HG02798 (cell line): Measurements from ENCODE around the gene SOCS2.

Experiments used
- ATAC-seq: cut with Tn5 transposase; IDR thresholded peaks from one replicate; pipeline ENCODE4 v1.9.1; 2021; ENCODE audit warnings: mild to moderate bottlenecking; ENCODE audit not compliant: unreplicated experiment, poor library complexity

Gene SOCS2

DNA sequence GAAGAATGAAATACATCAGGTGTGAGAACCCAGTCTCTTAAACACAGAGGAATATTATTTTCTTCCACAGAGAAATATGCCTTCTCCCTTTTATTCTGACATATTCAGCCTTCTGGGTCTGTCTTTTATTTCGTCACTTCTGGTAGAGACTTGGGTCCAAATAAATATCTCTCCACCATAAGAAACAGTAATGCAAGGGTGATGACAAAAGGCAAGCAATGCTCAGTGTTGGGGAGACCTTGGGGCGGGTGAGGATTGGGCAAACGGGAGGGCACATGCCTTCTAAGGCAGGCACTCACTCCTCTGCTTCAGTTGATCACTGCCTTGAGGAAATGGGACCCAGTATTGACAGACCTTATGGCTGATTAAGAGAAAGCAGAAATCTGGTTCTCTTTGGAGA, 6.7 kb upstream of the SOCS2 start:
- no peak for ATAC-seq

DNA sequence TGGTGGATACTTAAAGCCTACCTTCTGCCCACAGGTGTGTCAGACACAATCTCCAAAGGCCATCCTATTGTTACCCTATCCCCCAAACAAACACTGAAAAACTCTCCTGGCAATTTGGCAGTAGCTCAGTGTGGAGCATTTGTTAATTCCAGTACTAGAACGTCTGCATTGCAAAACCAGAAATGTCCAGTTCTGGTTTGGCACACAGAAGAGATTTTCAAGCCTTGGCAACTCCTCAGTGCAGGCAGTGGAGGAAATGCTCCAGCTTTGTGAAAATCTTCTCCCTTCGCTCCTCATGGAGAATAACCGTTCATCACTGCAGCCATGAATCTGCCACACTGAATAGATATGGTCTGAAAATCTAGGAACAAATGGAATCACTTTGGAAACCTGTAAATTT, 5.3 kb upstream of the SOCS2 start:
- no peak for ATAC-seq

DNA sequence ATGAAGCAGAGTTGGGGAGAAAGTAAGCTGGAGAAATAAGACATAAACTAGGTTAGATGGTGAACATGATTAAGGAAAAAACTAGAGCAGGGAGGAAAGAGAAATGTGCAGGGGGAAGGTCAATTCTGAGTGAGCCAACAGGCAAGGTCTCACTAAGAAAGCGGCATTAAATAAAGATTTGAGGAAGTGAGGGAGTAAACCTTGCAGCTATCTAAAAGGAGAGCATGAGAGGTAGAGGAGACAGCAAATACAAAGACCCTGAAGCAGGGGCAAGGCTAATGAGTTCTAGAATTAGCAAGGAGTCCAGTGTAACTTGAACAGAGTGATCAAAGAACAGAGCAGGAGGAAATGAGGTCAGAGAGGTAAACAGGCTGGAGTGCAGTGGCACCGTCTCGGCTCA, 4.4 kb upstream of the SOCS2 start:
- ATAC-seq: no peak

DNA sequence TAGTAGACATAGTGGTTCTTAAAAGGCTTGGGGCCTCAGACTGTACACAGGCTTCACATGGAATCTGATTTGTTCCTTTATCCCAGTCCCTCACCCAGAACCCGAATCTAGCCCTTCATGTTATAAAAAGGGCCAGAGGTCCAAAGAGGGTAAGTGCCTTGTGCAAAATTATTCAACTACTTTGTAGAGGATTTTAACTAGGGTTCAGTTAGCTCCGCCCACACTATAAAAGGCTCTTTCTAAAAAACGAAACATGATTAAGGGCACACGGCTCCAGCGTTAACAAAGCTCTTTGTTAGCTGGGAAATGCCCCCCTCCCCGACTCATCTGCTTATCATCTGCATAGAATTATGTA, 3.2 kb upstream of the SOCS2 start:
- ATAC-seq: no peak

DNA sequence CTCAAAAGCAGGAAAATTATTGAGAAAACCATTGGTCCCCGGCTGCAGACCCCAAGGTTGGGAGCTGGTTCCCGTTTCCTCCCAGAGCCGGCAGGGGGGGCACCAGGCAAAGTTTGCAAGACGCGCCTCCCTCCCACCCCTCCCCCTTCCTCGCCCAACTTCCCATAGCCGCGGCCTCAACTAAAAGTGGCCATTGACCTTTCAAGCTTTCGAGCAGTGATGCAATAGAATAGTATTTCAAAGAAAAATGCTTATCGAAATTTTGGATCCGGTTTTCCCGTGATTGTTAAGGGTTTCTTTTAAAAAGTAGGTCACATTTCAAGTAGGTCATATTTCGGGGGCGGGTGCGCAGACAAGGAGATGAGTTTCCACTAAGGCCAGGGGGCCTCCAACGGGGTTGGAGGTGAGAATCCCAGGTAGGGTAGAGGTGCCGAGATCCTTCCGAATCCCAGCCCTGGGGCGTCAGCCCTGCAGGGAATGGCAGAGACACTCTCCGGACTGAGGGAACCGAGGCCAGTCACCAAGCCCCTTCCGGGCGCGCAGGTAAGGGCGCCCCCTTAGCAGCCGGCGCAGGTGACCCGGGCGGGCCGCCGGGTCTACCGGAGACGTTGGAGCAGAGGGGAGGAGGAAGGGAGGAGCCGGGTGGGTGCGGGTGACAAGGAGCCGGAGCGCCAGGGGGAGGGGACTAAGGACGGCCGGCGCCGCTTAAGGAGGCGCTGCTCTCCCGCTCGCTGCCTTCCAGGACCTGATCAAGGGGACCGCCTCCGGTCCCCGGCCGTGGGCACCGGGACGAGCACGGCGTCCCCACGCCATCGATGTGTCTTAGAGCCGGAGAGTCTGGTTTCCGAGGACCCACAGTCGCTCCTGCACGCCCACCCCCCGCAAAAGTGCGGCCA, 2.6 kb upstream of the SOCS2 start:
- peak; percentile 49 for ATAC-seq

DNA sequence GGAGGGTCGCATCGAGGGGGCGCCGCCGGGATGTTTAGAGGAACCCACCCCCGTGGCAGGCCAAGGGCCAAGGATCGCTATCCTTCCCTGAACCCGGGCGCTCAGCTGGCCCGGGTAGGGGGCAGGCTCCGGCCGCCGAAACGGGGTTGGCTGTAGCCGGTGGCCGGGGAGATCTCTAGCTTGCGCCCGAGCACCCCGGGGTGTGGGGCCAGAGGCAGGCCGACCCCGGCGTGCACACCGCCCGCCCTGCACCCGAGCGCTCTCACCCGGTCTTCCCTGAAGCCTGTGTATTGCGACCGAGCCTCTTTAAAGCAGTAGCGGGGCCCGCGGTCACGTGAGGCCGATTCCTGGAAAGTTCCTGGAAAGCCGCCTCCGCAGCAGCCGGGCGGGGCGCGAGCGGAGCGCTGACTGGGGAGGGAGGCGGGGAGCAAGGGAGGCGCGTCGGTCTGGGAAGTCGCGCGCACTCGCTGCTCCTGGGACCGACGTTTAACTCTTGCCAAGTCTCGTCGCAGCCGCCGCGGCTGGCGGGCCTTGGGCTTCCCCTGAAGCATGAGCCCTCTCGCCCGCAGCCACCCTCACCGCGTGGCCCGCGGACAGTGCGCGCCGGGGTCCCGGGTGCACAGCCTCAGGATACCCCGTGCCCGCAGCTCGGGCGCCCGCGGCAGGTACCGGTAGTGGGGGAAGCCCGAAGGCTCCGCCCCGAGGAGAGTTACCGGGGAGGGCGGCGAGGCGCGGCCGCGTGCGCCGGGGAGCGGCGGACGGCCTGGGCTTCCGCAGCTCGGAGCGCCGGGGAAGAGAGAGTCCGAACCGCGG, 1.7 kb upstream of the SOCS2 start:
- peak; percentile 58 for ATAC-seq

DNA sequence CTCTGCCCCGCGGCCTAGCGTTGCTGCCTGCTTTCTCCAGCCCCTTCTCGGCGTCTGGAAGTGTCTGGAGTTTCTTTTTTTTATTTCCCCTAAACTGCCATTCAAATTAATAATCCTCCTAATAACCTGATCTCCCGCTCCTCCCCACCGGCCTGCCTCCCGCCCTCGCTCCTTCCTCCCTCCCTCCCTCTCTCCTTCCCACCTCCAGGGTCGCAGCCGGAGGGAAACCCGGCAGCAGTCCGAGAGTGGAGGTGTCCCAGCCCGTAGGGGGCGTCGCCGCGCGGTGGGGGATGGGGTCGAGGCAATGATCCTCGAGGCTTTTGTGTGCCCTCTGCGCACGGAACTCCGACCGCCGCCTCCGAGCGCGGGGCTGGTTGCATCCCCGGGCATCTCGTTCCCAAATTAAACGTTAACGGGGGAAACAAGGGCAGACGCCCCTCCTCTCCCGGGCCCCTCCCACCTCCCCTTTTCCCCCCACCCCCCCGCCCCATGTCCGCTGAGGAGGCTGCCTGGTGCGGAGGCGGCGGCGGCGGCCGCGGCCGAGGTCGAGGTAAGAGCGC, 1.0 kb upstream of the SOCS2 start:
- ATAC-seq: peak; percentile 13

DNA sequence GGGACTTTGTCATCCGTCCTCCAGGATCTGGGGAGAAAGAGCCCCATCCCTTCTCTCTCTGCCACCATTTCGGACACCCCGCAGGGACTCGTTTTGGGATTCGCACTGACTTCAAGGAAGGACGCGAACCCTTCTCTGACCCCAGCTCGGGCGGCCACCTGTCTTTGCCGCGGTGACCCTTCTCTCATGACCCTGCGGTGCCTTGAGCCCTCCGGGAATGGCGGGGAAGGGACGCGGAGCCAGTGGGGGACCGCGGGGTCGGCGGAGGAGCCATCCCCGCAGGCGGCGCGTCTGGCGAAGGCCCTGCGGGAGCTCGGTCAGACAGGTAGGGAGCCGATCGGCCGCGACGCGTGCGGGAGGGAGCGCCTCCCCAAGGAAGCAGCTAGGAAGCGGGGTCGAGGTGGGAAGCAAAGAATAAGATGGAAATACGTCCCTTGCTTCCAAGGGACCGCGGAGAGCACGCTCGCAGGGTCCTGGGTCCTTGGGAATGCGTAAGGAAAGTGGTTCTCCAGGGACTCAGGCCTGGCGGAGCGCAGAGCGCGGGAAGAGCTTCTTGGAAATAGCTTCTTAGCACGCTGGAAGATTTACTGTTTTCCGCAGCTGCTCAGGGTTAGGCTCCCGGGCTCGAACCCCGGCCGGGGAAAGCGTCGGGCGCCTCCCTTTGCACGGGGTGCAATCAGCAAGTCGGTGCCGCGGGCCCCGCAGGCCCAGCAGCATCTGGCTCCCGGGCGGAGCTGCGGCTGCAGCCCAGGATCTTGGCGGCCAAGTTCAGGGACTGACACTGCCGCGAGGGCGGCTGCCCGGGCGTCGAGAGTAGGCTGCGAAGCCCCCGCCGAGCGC, 457 bp downstream of the SOCS2 start:
- no peak for ATAC-seq

DNA sequence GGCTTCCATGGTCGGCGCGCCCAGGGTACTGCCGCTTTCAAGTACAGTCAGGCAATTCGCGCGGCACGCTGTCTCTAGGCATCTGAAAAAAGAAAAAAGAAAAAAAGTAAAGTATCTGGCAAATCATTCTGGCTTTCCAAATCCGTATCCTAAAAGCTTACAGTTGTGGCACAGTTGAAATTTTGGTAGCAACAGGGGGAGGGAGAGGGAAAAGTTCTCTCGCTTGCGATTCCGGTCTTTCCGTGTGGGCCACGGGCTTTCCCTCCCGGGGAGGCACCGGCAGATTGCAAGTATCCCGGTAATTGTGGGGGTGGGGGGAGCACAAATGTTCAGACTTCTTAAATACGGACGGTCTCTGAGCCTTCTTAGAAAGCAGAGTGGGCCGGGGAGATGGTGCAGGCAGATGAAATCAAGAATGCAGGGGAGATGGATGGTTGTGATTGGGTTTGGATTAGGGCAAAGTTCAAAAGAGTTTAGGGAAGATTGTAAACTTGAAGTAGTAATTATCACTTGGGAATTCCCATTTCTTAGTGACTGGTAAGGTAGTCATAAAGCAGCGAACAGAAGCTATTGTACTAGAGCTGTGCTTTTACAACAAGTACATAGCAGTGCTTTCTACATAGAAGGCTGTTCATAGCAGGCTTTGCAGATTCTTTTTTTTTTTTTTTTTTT, 1.2 kb downstream of the SOCS2 start:
- ATAC-seq: no peak

DNA sequence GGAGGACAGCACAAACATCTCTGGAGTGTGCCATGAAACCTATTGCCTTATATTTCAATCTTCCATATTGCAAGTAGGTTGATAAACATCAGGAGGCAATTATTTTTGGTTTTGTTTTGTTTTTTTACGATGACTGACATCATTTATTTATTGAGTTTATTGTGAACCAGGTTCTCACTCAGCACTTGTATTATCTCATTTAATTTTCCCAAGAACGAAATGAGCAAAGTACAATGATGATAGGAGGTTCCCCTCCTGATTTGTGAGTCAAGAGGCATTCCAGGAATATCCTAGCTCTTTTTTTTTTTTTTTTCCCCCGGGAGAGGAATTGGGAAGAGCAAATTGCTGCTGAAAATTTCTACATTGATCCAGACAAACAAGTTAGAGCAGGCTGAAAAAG, 4.7 kb downstream of the SOCS2 start:
- no peak for ATAC-seq

DNA sequence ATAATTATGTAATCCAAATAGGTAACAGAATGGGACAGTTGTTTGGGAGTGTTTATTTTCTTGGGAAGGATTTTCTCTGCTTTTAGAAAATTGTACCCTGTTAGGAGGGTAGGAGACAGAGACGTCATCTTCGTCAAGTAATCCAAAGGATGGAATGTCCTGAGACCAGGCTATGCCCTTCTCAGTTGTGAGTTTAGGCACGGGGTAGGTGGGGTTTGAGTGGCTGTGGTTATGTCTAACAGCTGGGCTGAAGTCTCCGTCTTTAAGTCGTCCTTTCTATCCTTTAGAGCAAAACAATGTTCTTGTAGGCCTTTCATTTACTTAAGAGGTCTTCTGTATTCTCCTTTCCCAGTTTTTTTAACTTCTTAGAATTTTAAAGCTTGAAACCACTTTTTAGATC, 5.7 kb downstream of the SOCS2 start:
- no peak for ATAC-seq

DNA sequence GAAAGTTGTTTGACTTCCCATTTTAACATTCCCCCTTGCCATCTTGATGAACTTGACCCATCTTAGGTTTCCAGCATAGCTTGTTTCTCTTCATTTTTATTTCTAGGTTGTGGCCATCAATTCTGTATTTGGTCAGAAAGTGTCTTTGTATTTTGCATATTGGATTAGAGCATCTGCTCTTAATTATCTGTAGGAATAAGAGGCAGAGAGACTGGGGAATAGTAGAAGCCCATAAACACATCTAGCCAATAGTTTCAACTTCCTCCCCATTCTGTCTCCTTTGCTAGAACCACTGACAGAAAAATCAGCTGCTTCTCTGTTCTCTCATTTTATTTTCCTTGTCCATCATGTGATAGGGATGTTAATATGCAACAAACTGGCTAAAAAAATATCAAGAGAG, 8.2 kb downstream of the SOCS2 start:
- ATAC-seq: no peak

DNA sequence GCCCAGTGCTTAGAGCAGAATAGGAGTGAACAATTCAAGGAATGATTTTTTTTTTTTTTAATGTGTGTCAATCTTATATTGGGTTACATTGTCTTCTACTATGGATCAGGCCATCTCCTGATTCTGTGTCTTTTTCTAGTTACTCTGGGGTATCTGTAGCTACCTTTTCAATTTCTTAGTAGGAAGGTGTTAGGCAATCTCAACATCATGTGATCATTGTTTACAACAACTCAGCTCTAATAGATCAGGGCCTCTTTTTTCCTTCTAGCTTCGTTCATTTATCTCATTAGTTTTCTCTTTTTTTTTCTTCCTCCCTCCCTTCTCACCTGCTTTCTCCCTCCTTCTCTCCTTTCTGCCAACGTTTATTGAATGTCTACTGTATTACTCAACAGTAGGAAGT, 8.9 kb downstream of the SOCS2 start:
- ATAC-seq: no peak

DNA sequence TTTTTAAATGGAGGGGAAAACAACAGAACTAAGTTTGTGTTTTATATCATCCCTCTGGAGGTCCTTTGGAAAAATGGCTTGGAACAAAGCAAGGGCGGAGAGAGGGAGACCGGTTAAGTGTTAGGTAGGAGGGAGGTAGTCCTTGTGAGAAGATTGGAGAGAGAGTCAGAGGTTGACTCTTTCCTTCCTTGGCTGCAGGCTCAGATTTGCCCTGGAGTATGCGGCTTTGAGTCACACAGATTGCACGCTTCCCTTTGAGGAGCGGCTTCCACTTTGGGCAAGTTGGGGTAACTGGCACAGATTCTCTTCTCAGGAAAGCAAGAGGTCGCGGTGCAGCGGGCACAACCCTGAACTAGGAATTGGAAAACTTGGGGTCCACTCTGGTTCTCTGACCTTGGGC, 9.9 kb downstream of the SOCS2 start:
- ATAC-seq: no peak

DNA sequence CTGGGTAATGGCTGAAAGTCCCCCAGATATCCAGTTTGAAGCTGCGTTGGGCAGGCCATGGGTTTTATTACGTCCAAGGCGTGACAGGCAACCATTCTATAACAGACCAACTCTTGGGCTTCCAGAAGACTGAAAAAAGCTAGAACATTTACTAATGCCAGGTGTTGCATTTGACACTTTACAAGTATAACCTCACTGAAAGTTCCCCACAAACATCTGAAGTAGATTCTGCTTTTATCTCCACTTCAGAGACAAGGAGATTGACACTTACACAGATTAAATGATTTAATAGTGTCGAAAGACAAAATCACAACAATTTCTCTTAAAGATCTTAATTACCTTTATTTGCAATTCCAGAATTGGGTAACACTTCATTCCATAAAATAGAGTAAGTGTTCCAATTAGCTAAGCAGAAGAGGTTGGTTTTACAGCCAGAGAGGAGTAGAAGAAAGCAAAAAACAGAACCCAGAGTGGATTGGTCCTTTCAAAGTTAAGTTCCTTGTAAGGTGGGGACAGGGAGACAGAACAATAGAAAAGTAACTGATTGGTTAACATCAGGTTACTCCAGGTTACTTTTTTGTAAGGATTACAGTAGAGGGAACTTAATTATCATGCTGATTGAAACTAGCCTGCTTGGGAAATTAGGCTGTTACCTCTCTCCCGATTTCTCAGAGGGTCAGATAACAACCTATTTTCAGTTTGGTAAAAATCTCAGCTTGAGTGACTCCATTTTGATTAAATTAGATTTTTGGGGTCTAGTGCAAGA, 11.3 kb downstream of the SOCS2 start:
- no peak for ATAC-seq

DNA sequence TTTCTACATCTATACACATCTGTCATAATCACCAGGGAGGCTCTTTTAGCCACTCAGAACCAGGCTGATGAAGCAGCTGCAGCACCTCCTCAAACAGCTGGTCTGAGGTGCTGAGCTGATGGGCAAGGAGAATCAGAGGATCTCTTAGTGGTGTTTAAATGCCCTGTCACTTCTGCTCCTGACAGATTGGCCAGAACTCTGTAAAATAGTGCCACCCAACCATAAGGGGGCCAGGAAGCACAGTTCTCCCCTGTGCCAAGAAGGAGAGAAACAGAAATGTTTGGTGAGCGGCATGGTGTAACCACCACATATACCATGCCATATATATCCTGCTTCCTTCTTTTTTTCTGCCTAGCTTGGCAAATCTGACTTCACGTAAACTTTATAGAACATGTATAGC, 12.8 kb downstream of the SOCS2 start:
- no peak for ATAC-seq

DNA sequence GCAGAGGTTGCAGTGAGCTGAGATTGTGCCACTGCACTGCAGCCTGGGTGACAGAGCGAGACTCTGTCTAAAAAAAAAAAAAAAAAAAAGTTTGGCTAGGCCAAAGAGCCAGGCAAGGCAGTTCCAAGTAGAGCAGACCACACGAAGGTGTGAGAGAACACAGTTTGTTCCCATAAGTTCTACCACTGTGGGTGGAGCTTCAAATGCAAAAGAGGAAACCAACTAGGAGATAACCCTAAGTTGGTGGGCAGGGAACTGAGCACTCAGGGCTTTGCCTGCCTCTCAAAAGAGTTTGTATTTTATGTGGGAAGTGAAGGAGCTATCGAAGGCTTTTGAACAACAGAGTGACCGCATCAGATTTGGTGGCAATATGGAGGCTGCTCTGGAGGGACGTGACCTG, 15.1 kb downstream of the SOCS2 start:
- ATAC-seq: no peak

DNA sequence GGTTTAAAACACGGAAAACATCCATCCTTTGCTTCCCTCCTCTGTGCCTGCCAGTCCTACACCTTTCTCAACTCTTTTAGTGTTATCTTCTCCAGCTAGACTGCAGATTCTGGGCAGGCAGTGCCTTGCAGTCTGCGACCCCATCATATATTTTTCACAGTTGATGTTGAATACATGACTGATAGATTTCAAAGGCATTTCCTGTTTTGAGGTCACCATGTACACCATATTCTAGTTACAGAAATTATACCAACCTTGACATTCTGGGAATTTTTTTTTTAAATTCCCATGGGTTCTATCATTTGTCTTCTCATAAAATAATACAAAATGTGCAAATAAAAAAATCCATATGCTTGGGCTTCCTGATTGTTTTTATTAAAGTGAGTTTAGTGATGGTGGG, 16.6 kb downstream of the SOCS2 start:
- no peak for ATAC-seq

DNA sequence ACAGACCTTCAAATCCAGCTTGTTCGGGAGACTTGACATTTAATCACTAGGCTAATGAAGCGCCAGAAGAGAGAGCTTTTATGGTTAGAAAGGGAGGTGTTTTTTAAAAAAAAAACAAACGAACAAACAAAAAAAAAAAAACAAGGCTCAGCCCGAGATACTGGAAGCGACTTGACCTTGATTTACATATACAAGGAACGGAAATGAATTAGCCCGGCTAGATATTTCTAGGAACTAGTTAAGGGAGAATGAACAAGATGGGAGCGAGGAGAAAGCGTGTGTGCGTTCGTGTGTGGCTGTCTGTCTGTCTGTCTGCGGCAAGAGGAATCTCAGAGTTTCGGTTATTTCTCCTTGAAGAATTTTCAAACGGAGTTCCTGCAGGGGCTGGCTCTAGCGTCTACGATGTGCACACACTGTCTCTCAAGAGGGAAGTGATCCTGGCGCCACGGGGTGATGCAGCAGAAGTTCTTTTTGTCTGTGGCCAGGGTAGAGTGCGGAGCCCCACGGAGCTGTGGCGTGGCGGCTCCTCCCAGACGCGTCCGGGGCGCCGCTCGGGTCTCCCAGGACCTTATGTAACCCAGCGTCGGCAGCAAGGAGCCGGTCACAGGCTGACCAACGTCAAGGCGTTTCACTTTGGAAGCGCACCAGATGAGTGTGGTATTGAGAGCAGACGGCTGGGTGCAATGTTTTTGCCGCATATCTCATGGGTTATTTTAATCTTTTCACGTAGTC, 18.8 kb downstream of the SOCS2 start:
- peak; percentile 85 for ATAC-seq
